Measurements from ENCODE around the gene CYBC1.

DNA sequence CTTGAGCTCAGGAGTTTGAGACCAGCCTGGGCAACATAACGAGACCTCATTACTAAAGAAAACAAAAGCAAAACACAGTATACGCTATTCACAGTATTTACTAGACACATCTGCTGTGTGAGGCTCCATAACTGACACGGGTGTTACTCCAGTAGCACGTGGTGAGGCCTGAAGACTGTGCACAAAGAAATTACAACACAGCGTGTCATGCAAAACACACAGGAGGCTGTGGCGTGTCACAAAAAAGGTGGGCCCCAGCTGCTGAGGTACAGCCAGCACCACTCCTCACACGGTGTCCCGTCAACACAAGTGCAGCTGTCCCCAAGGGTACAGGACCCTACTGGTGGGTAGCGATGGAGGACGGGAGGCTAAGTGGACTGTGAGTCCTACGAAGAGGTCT, 2.7 kb downstream of the CYBC1 start:
- TF ChIP-seq MTA3 (IDR thresholded peaks at IDR 0.05; ENCODE audit: borderline replicate concordance) (no peak), SNRNP70 (optimal IDR thresholded peaks at IDR 0.05; ENCODE audit: low read depth, low read length) (no peak), GTF2F1 (IDR thresholded peaks at IDR 0.05; ENCODE audit: low read depth, low read length) (no peak), BCL6 (CRISPR knock-in tag; IDR thresholded peaks at IDR 0.05) (no peak), TEAD2 (tag; IDR thresholded peaks at IDR 0.05) (no peak), HNRNPL (IDR thresholded peaks at IDR 0.05; ENCODE audit: low read depth, low read length) (no peak), RAD21 (CRISPR knock-in tag; conservative IDR thresholded peaks at IDR 0.05 in 1 of 2, IDR thresholded peaks at IDR 0.05 in 1 of 2) (no peak)

Data from K562 (cell line).